GM18867 (cell line): Measurements from ENCODE around the gene AACS.
"Not testable (repeated sequence)": the region's sequence is repeated elsewhere in the genome, so short reads cannot be mapped to it uniquely, and the experiment has no call there.

Source experiments
- ATAC-seq: cut with Tn5 transposase; IDR thresholded peaks from one replicate; pipeline ENCODE4 v1.9.1; 2021; ENCODE audit warnings: mild to moderate bottlenecking, moderate library complexity; ENCODE audit not compliant: unreplicated experiment

AACS gene

GRCh38 chr12:125121106-125121505, 55.9 kb downstream of the AACS start:
- ATAC-seq: no peak

DNA sequence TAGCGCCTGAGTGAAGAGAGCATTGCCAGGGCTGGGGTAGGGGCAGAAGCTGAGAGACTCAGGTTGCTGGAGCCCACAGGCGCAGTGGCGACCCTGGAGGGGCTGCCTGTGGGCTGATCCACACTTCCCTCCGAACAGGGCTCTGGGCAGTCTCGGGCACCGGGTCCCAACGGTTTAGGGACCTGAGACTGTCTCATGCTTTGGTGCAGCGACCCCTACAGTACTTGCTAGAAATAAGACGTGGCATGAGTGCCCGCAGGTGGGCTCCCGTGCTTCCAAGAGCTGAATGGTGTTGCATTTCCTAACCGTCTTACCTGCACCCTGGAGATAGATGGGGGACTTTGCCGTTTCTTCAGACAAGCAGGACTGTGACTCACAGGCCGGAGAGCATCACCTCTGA, 57.4 kb downstream of the AACS start:
- ATAC-seq: no peak

DNA sequence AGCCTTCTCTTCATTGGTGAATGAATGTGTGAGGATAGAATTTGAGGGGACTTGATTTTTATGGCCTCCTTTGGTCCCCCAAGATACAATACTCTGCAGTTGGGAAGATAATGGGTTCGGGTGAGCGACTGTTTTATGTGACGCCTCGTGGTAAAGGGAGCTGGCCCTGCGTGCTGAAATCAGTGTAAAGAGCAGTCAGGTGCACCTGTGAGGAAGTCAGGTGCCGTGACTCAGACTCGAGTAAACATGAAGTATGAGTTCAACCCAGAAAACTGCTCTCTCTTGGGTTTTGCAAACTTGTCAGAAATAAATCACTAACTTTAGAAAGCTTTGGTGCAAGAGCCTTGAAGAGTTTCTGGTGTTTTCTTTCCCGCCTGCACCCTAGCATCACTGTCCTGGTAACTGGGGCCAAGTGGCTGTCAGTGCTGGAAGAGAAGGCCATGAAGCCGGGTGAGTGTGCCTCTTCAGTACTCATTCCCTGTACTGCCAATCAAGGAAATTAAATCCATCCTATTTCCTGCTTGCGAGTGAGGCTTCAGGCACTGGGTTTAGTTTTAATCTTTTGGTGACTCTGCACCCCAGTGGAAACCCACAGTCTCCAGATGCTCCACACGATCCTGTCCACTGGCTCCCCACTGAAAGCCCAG, 59.2 kb downstream of the AACS start:
- ATAC-seq: no peak

DNA sequence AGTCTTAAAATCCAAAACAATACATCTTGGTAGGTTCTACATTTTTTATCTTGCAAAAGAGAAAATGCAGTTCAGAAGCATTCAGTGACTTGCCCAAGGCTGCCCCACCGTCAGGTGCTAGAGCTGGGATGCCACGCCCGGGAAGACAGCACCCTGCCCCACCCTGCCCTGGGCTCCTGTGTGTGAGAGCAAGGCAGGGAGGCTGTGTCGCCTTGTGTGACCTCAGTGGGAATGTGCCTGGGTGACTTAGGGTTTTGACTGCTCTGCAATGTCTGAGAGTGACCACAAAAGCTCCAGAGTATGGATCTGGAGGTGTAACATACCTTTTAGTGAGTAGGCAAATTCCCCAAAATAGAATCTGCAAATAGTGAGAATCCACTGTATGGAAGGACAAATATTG, 60.0 kb downstream of the AACS start:
- ATAC-seq: no peak

GRCh38 chr12:125128439-125129178, 63.4 kb downstream of the AACS start:
- no peak for ATAC-seq

DNA sequence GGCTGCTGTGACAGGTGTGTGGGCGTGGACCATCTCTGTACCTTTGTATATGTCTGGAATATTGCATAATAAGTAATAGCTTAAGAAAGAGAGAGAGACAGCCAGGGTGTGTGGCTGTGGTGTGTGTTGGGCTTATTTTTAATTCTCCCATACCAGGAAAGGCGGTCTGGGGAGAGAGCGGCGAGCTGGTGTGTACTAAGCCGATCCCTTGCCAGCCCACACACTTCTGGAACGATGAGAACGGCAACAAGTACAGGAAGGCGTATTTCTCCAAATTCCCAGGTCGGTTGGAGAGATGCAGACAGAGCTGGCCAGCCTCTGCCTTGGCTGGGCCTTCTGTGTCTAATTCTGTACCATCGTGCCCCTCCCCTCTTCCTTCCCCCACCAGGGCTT, 63.9 kb downstream of the AACS start:
- no peak for ATAC-seq

DNA sequence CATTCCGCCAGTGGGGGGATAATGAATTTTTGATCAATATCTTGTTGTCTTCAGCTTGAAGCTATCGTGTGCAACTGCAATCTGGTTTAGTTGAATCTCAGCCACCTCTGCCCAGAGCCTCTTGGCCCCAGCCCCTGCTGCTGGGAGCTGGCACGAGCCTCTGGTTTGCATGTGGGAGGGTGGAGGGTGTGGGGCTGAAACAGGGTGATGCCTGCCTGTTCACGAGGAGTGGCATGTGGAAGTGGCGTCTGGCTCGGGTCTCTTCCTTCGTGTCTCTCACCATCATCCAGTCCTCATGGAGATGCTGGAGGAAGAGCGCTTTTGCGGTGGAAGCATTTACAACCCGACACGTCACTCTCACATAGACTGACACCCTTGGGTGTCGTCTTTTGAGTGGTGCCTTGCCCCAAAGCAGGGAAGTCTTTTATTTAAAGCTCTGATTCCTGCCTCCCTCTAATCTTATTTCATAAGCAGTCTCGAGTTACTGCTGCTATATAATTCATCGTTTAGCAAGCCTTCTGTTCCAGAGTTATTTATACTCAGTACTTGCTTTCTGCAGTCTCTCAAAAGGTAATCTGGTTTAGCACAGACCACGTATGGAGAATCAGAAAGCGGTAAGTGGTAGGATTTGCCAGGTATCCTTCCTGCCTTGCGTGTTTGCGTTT, 64.5 kb downstream of the AACS start:
- no peak for ATAC-seq

- no peak for ATAC-seq
Observed at GRCh38 chr12:125131958-125132357, 66.7 kb downstream of the AACS start.

DNA sequence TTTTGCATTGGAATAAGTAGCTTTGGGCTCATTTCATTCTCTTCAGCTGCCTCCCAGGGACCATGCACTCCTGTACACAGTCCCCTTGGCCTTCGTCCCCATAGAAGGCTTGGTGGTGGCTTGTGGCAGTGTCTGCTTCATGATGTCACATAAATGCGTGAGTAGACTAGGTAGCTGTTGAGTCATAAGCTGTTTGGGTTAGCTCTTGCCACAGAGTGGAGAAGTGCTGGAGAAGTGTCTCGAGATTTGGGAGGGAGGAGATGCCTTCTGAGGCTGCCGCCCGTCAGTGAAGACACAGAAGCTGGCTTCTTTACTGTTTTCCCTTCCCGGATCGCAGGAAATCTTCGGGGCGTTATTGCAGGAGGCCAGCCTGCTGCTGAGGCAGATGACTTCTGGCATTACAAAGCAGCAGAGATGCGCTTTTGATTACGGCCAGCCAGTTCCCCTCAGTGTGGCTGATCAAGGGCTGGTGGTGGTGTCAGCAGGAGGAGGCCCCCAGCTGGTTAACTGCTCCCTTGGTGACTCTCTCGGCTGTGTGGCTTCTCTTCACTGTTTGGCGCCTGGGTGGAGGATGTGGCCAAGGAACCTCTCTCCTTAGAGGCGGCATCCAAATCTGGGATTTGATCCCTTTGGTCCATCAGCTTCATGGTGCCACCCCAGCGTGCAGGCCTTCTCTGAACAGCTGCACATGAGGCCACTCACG, 67.6 kb downstream of the AACS start:
- ATAC-seq: no peak

- no peak for ATAC-seq
Observed at GRCh38 chr12:125133616-125134015, 68.4 kb downstream of the AACS start.

DNA sequence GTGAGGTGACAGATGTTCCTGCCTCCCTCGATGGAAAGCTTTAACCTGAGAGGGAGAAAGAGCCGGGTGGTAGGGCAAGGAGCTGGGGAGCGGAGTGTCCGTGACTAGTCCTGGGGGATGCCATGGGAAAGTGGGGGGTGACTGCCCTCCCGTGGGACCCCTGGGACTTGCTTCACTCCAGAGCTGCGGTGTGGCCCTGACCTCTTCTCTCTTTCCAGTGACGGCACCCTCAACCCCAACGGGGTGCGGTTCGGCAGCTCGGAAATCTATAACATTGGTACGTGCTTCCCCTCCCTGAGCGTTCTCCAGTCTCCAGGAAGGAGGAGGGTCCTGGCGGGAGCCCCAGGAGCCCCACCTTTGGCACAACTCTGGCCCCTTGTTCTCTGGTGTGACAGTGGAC, 69.3 kb downstream of the AACS start:
- ATAC-seq: no peak

GRCh38 chr12:125135906-125136305, 70.7 kb downstream of the AACS start:
- ATAC-seq: no peak

DNA sequence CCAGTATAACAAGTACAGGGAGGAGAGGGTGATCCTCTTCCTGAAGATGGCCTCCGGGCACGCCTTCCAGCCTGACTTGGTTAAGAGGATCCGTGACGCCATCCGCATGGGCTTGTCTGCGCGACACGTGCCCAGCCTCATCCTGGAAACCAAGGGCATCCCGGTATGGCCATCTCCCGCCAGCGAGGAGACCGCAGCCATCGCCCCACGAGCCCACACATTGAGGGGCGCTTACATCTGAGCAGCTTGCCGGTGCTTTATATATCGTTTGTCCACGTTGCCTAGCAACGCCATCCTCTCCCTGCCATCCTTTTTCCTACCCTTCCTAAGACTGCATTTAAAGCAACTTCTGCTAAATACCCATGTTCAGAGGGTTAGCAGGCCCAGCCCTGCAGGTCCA, 71.5 kb downstream of the AACS start:
- no peak for ATAC-seq

DNA sequence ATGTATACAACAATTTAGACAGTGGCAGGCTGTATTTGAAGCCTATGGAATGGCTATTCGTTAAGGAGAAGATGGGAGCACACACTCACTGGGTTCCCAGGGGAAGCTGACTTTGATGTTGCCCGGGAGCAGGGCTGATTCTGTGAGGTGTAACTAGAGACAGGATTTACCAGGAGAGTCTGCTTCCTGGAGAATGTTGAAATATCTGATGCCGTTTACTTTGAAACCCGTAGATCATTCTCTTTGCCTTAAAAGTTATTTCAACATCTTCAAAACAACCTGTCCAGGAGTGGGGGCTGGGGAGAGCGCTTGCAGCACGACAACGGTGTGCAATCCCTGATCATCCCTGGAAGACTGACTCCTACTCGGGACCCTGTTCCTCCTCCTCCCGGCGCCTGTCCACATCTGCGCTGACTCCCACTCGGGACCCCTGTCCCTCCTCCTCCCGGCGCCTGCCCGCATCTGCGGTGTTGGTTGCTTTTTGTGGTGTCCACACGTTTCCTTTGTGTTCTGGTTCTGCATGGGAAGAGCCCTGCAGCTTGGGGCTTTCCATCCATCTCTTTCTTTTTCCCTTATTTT, 72.6 kb downstream of the AACS start:
- ATAC-seq: no peak

DNA sequence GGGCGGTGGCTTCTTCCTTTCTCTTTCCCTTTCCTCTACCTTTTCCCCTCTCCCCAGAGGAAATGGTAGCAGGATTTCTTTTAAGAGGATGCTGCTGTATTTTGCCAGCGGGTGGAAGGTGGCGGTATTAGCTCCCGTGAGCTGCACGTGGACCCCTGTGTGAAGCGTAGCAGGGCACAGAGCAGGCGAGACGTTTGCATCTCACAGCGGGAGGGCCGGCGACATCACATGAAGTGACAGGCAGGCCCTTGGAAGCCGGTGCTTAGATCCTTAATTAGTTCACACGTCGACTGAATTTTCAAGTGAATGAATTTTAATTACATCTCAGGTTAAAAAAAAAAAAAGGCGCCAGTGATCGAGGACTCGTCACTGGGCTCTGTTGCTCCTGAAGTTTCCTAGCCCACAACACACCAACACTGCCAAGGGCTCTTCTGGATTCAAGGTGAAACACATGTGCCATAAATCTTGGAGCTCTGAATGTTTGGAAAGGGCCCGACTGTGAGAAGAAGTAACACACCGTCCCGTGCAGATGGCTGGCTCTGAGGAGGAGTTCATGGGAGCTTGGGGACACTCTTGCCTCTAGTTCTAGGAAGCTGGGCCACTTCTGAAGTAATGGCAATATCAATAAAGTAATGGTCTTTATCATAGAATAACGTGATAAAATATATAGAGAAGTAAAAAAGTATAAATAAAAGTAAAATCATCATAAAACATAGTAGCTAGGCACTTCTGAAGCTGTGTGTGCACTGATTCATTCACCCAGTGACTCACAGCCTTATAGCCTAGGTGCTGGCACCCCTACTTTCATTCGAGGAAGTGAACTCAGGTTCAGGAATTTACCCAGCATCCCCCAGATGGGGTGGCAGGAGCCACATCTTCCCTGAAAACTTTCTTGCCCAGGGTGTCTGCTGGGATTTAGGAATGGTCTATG, 75.3 kb downstream of the AACS start:
- no peak for ATAC-seq

DNA sequence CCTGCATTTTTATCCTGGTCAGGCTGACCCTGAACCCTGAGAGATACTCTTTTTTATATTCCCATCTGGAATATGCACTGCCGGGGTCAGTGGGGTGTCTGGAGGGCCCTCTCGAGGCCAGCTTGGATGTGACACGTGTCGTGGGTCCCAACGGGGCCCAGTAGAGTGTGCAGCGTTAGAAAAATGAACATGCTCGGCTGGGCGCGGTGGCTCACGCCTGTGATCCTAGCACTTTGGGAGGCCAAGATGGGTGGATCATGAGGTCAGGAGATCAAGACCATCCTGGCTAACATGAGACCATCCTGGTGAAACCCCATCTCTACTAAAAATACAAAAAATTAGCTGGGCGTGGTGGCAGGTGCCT, 76.0 kb downstream of the AACS start:
- ATAC-seq: not testable (repeated sequence)

- ATAC-seq: no peak
Observed at GRCh38 chr12:125142601-125143000, 77.4 kb downstream of the AACS start.

GRCh38 chr12:125143491-125143890, 78.3 kb downstream of the AACS start:
- ATAC-seq: no peak

GRCh38 chr12:125145196-125145595, 80.0 kb downstream of the AACS start:
- ATAC-seq: no peak

DNA sequence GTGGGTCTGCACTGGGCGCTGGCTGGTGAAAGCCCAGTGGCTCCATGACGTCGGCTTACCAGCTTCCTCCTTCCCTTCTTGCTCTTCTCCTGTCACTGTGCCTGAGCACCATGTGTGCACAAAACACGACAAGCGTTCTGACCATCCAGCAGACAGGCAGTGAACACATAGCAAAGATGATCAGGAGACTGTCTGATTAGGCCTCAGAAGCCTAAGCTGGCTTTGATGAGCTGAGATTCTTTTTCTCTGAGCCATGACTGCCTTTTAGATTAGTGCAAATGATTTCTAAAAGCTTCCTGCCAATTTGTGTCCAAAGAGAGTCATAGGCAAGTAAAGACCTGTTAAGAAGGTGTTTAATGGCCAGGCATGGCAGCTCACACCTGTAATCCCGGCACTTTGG, 83.1 kb downstream of the AACS start:
- ATAC-seq: no peak
